WTC11 (cell line): ENCODE measurements around the gene UBE3C. TPM values are rescaled to one million over a fixed set of nuclear protein-coding genes. Genes with fewer than 3 reads are reported as not detected.

Experiments used
- ATAC-seq: fragments of 200-7000 bp; cut with Tn5 transposase; 2 replicates; pipeline ENCODE4 v1.10.0; 2021; ENCODE audit warnings: mild to moderate bottlenecking, moderate library complexity
- CTCF ChIA-PET: fragments of 300-600 bp; sonication (Branson Sonifier 250); formaldehyde crosslinking; loops from one replicate; lab custom pipeline; 2021; ENCODE audit warnings: antibody characterized with exemption; lab: Charles Lee
- POLR2A ChIA-PET: fragments of 350-600 bp; sonication (Branson Sonifier 250); formaldehyde crosslinking; loops from one replicate; lab custom pipeline; 2021; ENCODE audit warnings: antibody characterized with exemption; lab: Charles Lee
- DNase-seq: peaks from one replicate; pipeline ENCODE4 v3.0.0; 2021; ENCODE audit warnings: low spot score
- H3K27ac Mint-ChIP-seq: 2 replicates; pipeline ENCODE4 v1.8.0; 2021; ENCODE audit warnings: mixed read lengths
- H3K27me3 Mint-ChIP-seq: 2 replicates; pipeline ENCODE4 v1.8.0; 2021; ENCODE audit warnings: low read depth, mild to moderate bottlenecking, moderate library complexity, mixed read lengths
- H3K36me3 Mint-ChIP-seq: 2 replicates; pipeline ENCODE4 v1.8.0; 2021; ENCODE audit warnings: mixed read lengths
- H3K4me1 Mint-ChIP-seq: 2 replicates; pipeline ENCODE4 v1.8.0; 2022; ENCODE audit warnings: mixed read lengths
- H3K4me3 Mint-ChIP-seq: 2 replicates; pipeline ENCODE4 v1.8.0; 2021; ENCODE audit warnings: mild to moderate bottlenecking, moderate library complexity, mixed read lengths
- H3K9me3 Mint-ChIP-seq: 2 replicates; pipeline ENCODE4 v1.8.0; 2021; ENCODE audit warnings: mixed read lengths
- CREB1 ChIP-seq: sonication (generic); formaldehyde crosslinking; IDR thresholded peaks from 2 replicates; pipeline ENCODE4 v1.8.0; 2023; ENCODE audit warnings: mild to moderate bottlenecking, missing genetic modification reagents
- CREM ChIP-seq: sonication (generic); formaldehyde crosslinking; IDR thresholded peaks from 2 replicates; pipeline ENCODE4 v1.8.1; 2022; ENCODE audit warnings: mild to moderate bottlenecking, missing genetic modification reagents, moderate library complexity
- EMX1 ChIP-seq: fragments of 250-450 bp; sonication (Bioruptor Pico); IDR thresholded peaks from 2 replicates; pipeline ENCODE4 v1.8.0; 2021; ENCODE audit warnings: mild to moderate bottlenecking
- ESRRA ChIP-seq: sonication (generic); formaldehyde crosslinking; IDR thresholded peaks from 2 replicates; pipeline ENCODE4 v1.8.1; 2022; ENCODE audit warnings: mild to moderate bottlenecking, missing genetic modification reagents, borderline replicate concordance
- FOXJ3 ChIP-seq: sonication (generic); formaldehyde crosslinking; IDR thresholded peaks from 2 replicates; pipeline ENCODE4 v1.9.0; 2021; ENCODE audit warnings: missing genetic modification reagents, mild to moderate bottlenecking, borderline replicate concordance
- MXD4 ChIP-seq: fragments of 250-450 bp; sonication (Bioruptor Pico); IDR thresholded peaks from 2 replicates; pipeline ENCODE4 v1.8.0; 2021; ENCODE audit warnings: mild to moderate bottlenecking, moderate library complexity, borderline replicate concordance
- NFATC4 ChIP-seq: fragments of 250-450 bp; sonication (Bioruptor Pico); IDR thresholded peaks from 2 replicates; pipeline ENCODE4 v1.9.0; 2021; ENCODE audit warnings: mild to moderate bottlenecking
- NFYB ChIP-seq: sonication (generic); formaldehyde crosslinking; conservative IDR thresholded peaks from 2 replicates; pipeline ENCODE4 v1.8.0; 2022; ENCODE audit warnings: low read depth, missing genetic modification reagents
- SP1 ChIP-seq: sonication (generic); formaldehyde crosslinking; conservative IDR thresholded peaks from 2 replicates; pipeline ENCODE4 v1.8.1; 2022; ENCODE audit warnings: missing genetic modification reagents
- TEAD1 ChIP-seq: sonication (generic); formaldehyde crosslinking; IDR thresholded peaks from 2 replicates; pipeline ENCODE4 v1.8.0; 2022; ENCODE audit warnings: mild to moderate bottlenecking, missing genetic modification reagents
- ZNF138 ChIP-seq: sonication (generic); formaldehyde crosslinking; conservative IDR thresholded peaks from 2 replicates; pipeline ENCODE4 v1.8.1; 2022; ENCODE audit warnings: mild to moderate bottlenecking, moderate library complexity, missing genetic modification reagents
- ZNF232 ChIP-seq: sonication (generic); formaldehyde crosslinking; IDR thresholded peaks from 2 replicates; pipeline ENCODE4 v1.8.0; 2022; ENCODE audit warnings: mild to moderate bottlenecking, missing genetic modification reagents
- total RNA-seq: library from RNA; stranded (reverse); gene quantifications from 3 replicates; pipeline ENCODE4 v1.2.3, GENCODE V29; 2021
- TF ChIP-seq, protein P1 (sequence below): fragments of 250-450 bp; sonication (Bioruptor Pico); IDR thresholded peaks from 2 replicates; pipeline ENCODE4 v1.9.0; 2021; ENCODE audit warnings: moderate library complexity, mild to moderate bottlenecking, inconsistent platforms, borderline replicate concordance
- TF ChIP-seq, protein P2 (sequence below): sonication (generic); formaldehyde crosslinking; conservative IDR thresholded peaks from 2 replicates; pipeline ENCODE4 v1.8.1; 2023; ENCODE audit warnings: mild to moderate bottlenecking, low read depth, missing genetic modification reagents, moderate library complexity
- TF ChIP-seq, protein P3 (sequence below): sonication (generic); formaldehyde crosslinking; IDR thresholded peaks from 2 replicates; pipeline ENCODE4 v1.8.0; 2022; ENCODE audit warnings: mild to moderate bottlenecking, missing genetic modification reagents
- TF ChIP-seq, protein P4 (sequence below): fragments of 250-450 bp; sonication (Bioruptor Pico); IDR thresholded peaks from 2 replicates; pipeline ENCODE4 v1.9.0; 2021; ENCODE audit warnings: mild to moderate bottlenecking
- TF ChIP-seq, protein P5 (sequence below): fragments of 250-450 bp; sonication (Bioruptor Pico); IDR thresholded peaks from 2 replicates; pipeline ENCODE4 v1.9.0; 2021; ENCODE audit warnings: mild to moderate bottlenecking, borderline replicate concordance
- TF ChIP-seq, protein P6 (sequence below): sonication (generic); formaldehyde crosslinking; IDR thresholded peaks from 2 replicates; pipeline ENCODE4 v1.8.1; 2023; ENCODE audit warnings: mild to moderate bottlenecking, missing genetic modification reagents, moderate library complexity

The UBE3C gene
- total RNA-seq, 1 experiment from 2014 or later: 59.7 TPM

DNA sequence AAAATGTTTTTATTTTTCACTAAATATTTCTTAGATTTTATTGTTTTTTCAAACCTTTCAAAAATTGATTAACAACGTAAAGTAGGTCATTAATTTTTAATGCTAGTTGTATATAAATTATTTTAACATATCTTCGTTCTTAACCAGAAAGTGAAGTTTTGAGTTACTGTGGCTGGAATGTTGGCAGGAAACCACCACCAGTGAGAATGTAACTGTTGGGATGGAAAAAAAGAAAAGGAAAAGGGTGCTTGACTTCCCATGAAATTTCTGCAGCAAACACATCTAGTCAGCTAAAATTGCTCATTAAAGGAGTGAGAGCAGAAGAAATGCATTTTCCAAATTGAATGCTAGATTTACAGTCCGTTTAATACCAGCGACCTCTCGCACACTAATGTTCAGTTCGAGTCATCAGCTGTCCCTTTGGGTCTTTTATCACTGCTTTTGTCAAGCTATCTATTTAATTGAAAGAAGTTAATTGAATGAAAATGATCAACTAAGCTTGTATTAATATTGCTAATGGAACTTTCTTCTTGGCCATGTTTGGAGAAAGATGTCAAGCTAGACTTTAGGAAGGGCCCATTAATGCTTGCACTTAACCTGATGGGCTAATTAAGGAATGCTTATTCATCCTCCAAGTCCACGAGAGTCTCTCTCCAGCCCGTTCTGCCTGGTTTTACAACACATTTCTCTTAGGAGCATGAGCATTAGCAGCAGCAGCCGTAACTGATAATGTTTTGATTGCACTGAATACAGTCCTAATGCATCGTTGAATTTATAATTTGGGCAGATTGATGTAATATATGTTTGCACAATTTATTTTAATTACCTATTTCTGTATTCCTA lies 70.1 kb downstream of the UBE3C start:
- ATAC-seq: no peak
- ChIA-PET POLR2A (no interaction called here), CTCF (no interaction called here)
- H3K36me3 Mint-ChIP-seq: peaks cover 45% of the 10 kb centered on the region
- peak overlapping the region; percentile 47; the same call in 1 of the 2 replicates for H3K27ac Mint-ChIP-seq
- no peak overlapping the region for H3K4me3 Mint-ChIP-seq
- H3K9me3 Mint-ChIP-seq: no peaks in the 10 kb centered on the region
- H3K4me1 Mint-ChIP-seq: no peaks in the 10 kb centered on the region
- TF ChIP-seq, protein P1, sequence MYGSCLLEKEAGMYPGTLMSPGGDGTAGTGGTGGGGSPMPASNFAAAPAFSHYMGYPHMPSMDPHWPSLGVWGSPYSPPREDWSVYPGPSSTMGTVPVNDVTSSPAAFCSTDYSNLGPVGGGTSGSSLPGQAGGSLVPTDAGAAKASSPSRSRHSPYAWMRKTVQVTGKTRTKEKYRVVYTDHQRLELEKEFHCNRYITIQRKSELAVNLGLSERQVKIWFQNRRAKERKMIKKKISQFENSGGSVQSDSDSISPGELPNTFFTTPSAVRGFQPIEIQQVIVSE (CRISPR knock-in tag): no peak
- no peak for TF ChIP-seq CREB1 (CRISPR knock-in tag)
- TF ChIP-seq, protein P2, sequence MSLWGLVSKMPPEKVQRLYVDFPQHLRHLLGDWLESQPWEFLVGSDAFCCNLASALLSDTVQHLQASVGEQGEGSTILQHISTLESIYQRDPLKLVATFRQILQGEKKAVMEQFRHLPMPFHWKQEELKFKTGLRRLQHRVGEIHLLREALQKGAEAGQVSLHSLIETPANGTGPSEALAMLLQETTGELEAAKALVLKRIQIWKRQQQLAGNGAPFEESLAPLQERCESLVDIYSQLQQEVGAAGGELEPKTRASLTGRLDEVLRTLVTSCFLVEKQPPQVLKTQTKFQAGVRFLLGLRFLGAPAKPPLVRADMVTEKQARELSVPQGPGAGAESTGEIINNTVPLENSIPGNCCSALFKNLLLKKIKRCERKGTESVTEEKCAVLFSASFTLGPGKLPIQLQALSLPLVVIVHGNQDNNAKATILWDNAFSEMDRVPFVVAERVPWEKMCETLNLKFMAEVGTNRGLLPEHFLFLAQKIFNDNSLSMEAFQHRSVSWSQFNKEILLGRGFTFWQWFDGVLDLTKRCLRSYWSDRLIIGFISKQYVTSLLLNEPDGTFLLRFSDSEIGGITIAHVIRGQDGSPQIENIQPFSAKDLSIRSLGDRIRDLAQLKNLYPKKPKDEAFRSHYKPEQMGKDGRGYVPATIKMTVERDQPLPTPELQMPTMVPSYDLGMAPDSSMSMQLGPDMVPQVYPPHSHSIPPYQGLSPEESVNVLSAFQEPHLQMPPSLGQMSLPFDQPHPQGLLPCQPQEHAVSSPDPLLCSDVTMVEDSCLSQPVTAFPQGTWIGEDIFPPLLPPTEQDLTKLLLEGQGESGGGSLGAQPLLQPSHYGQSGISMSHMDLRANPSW (CRISPR knock-in tag): no peak
- TF ChIP-seq CREM (CRISPR knock-in tag): no peak
- TF ChIP-seq SP1 (CRISPR knock-in tag): no peak
- TF ChIP-seq FOXJ3 (CRISPR knock-in tag): no peak
- TF ChIP-seq EMX1 (CRISPR knock-in tag): no peak
- TF ChIP-seq, protein P3, sequence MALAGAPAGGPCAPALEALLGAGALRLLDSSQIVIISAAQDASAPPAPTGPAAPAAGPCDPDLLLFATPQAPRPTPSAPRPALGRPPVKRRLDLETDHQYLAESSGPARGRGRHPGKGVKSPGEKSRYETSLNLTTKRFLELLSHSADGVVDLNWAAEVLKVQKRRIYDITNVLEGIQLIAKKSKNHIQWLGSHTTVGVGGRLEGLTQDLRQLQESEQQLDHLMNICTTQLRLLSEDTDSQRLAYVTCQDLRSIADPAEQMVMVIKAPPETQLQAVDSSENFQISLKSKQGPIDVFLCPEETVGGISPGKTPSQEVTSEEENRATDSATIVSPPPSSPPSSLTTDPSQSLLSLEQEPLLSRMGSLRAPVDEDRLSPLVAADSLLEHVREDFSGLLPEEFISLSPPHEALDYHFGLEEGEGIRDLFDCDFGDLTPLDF (CRISPR knock-in tag): no peak
- TF ChIP-seq MXD4 (CRISPR knock-in tag): no peak
- TF ChIP-seq TEAD1: no peak
- TF ChIP-seq ZNF232: no peak
- TF ChIP-seq, protein P4, sequence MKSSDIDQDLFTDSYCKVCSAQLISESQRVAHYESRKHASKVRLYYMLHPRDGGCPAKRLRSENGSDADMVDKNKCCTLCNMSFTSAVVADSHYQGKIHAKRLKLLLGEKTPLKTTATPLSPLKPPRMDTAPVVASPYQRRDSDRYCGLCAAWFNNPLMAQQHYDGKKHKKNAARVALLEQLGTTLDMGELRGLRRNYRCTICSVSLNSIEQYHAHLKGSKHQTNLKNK: no peak
- TF ChIP-seq, protein P5, sequence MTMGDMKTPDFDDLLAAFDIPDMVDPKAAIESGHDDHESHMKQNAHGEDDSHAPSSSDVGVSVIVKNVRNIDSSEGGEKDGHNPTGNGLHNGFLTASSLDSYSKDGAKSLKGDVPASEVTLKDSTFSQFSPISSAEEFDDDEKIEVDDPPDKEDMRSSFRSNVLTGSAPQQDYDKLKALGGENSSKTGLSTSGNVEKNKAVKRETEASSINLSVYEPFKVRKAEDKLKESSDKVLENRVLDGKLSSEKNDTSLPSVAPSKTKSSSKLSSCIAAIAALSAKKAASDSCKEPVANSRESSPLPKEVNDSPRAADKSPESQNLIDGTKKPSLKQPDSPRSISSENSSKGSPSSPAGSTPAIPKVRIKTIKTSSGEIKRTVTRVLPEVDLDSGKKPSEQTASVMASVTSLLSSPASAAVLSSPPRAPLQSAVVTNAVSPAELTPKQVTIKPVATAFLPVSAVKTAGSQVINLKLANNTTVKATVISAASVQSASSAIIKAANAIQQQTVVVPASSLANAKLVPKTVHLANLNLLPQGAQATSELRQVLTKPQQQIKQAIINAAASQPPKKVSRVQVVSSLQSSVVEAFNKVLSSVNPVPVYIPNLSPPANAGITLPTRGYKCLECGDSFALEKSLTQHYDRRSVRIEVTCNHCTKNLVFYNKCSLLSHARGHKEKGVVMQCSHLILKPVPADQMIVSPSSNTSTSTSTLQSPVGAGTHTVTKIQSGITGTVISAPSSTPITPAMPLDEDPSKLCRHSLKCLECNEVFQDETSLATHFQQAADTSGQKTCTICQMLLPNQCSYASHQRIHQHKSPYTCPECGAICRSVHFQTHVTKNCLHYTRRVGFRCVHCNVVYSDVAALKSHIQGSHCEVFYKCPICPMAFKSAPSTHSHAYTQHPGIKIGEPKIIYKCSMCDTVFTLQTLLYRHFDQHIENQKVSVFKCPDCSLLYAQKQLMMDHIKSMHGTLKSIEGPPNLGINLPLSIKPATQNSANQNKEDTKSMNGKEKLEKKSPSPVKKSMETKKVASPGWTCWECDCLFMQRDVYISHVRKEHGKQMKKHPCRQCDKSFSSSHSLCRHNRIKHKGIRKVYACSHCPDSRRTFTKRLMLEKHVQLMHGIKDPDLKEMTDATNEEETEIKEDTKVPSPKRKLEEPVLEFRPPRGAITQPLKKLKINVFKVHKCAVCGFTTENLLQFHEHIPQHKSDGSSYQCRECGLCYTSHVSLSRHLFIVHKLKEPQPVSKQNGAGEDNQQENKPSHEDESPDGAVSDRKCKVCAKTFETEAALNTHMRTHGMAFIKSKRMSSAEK: no peak
- TF ChIP-seq, protein P6, sequence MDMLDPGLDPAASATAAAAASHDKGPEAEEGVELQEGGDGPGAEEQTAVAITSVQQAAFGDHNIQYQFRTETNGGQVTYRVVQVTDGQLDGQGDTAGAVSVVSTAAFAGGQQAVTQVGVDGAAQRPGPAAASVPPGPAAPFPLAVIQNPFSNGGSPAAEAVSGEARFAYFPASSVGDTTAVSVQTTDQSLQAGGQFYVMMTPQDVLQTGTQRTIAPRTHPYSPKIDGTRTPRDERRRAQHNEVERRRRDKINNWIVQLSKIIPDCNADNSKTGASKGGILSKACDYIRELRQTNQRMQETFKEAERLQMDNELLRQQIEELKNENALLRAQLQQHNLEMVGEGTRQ (CRISPR knock-in tag): no peak
- TF ChIP-seq ZNF138 (CRISPR knock-in tag): no peak
- TF ChIP-seq NFYB (CRISPR knock-in tag): no peak
- TF ChIP-seq NFATC4 (CRISPR knock-in tag): no peak
- no peak for TF ChIP-seq ESRRA (CRISPR knock-in tag)
- TF ChIP-seq, all 79 proteins: peak for 0
- no peaks in the 10 kb centered on the region for H3K27me3 Mint-ChIP-seq
- no peak for DNase-seq
